HG03103 (cell line): ENCODE results near the gene TMEM168.
"Not testable (repeated sequence)": the region's sequence is repeated elsewhere in the genome, so short reads cannot be mapped to it uniquely, and the experiment has no call there.

ENCODE experiments used
- ATAC-seq: cut with Tn5 transposase; IDR thresholded peaks from one replicate; pipeline ENCODE4 v1.9.1; 2021; ENCODE audit warnings: low read depth; ENCODE audit not compliant: unreplicated experiment

The TMEM168 gene

GRCh38 chr7:112789817-112790585 lies at the start of gene TMEM168:
TMEM168 (minus strand) TSS chr7:112790393; CDS start chr7:112784825, 5,568 bp downstream.
- ATAC-seq = peak; percentile 72

GRCh38 chr7:112835928-112836327 lies 45.7 kb upstream of the TMEM168 start:
- ATAC-seq = not testable (repeated sequence)

GRCh38 chr7:112833082-112833481 lies 42.9 kb upstream of the TMEM168 start:
- ATAC-seq = no peak

GRCh38 chr7:112830769-112831168 lies 40.6 kb upstream of the TMEM168 start:
- ATAC-seq = no peak

GRCh38 chr7:112828696-112829095 lies 38.5 kb upstream of the TMEM168 start:
- ATAC-seq = no peak

- ATAC-seq = no peak
Observed at GRCh38 chr7:112821345-112821744, 31.2 kb upstream of the TMEM168 start.

- ATAC-seq = no peak
Observed at GRCh38 chr7:112819536-112819935, 29.3 kb upstream of the TMEM168 start.

- no peak for ATAC-seq
Observed at GRCh38 chr7:112806156-112806555, 16.0 kb upstream of the TMEM168 start.

- no peak for ATAC-seq
Observed at GRCh38 chr7:112802406-112802805, 12.2 kb upstream of the TMEM168 start.

GRCh38 chr7:112800486-112800885 lies 10.3 kb upstream of the TMEM168 start:
- ATAC-seq = no peak

- no peak for ATAC-seq
Observed at GRCh38 chr7:112799448-112800120, 9.4 kb upstream of the TMEM168 start.

- no peak for ATAC-seq
Observed at GRCh38 chr7:112798274-112799159, 8.3 kb upstream of the TMEM168 start.

GRCh38 chr7:112796552-112796951 lies 6.4 kb upstream of the TMEM168 start:
- ATAC-seq = not testable (repeated sequence)

- no peak for ATAC-seq
Observed at GRCh38 chr7:112792441-112792840, 2.2 kb upstream of the TMEM168 start.

GRCh38 chr7:112791465-112792168 lies 1.4 kb upstream of the TMEM168 start:
- ATAC-seq = no peak

- peak; percentile 61 for ATAC-seq
Observed at GRCh38 chr7:112790586-112791003, 402 bp upstream of the TMEM168 start.

GRCh38 chr7:112789453-112789816 lies 758 bp downstream of the TMEM168 start:
- ATAC-seq = no peak

GRCh38 chr7:112788778-112789343 lies 1.3 kb downstream of the TMEM168 start:
- no peak for ATAC-seq

GRCh38 chr7:112784603-112785002 lies 5.6 kb downstream of the TMEM168 start:
- no peak for ATAC-seq

GRCh38 chr7:112782498-112782897 lies 7.7 kb downstream of the TMEM168 start:
- ATAC-seq = peak; percentile 97
